PFSK-1 (cell line): ENCODE measurements around the gene TMEM94.

ENCODE experiments used
- POLR2AphosphoS5 ChIP-seq: IDR thresholded peaks from 2 replicates; pipeline ENCODE4 v1.6.1; 2012; ENCODE audit warnings: low read depth, mild to moderate bottlenecking, control low read depth, low read length, moderate library complexity
- SIN3A ChIP-seq: IDR thresholded peaks from 2 replicates; pipeline ENCODE4 v1.6.1; 2012; ENCODE audit warnings: mild to moderate bottlenecking, low read length, moderate library complexity, borderline replicate concordance; ENCODE audit not compliant: insufficient read depth
- TF ChIP-seq, protein P1 (sequence below), 2 experiments: IDR thresholded peaks; 2 replicates each; pipeline versions ENCODE4 v1.6.1 to v1.8.0; 2011 to 2012; ENCODE audit warnings: low read depth in 2 of 2, low read length in 2 of 2, control low read depth in 1 of 2, inconsistent platforms in 1 of 2, mild to moderate bottlenecking in 1 of 2, moderate library complexity in 1 of 2; ENCODE audit not compliant: insufficient read depth in 1 of 2

- TF ChIP-seq POLR2AphosphoS5 (no peak), SIN3A (no peak)
- TF ChIP-seq, protein P1, sequence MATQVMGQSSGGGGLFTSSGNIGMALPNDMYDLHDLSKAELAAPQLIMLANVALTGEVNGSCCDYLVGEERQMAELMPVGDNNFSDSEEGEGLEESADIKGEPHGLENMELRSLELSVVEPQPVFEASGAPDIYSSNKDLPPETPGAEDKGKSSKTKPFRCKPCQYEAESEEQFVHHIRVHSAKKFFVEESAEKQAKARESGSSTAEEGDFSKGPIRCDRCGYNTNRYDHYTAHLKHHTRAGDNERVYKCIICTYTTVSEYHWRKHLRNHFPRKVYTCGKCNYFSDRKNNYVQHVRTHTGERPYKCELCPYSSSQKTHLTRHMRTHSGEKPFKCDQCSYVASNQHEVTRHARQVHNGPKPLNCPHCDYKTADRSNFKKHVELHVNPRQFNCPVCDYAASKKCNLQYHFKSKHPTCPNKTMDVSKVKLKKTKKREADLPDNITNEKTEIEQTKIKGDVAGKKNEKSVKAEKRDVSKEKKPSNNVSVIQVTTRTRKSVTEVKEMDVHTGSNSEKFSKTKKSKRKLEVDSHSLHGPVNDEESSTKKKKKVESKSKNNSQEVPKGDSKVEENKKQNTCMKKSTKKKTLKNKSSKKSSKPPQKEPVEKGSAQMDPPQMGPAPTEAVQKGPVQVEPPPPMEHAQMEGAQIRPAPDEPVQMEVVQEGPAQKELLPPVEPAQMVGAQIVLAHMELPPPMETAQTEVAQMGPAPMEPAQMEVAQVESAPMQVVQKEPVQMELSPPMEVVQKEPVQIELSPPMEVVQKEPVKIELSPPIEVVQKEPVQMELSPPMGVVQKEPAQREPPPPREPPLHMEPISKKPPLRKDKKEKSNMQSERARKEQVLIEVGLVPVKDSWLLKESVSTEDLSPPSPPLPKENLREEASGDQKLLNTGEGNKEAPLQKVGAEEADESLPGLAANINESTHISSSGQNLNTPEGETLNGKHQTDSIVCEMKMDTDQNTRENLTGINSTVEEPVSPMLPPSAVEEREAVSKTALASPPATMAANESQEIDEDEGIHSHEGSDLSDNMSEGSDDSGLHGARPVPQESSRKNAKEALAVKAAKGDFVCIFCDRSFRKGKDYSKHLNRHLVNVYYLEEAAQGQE (IDR thresholded peaks at IDR 0.05; ENCODE audit: insufficient read depth in 1 of 2, low read depth in 2 of 2, low read length in 2 of 2): no peak
Observed at GRCh38 chr17:75450270-75450669, 6.2 kb upstream of the TMEM94 start.
